ENCODE data around the gene PRRT3. TPM values are rescaled to one million over a fixed set of nuclear protein-coding genes. Genes with fewer than 3 reads are reported as not detected.

Gene PRRT3
- total RNA-seq, 4 donors from 2014 or later, result 2.2 to 3.3 (median 2.7) TPM

GRCh38 chr3:9912294-9912935, 39.8 kb downstream of the PRRT3 start:
- peaks cover 0 to 35% (median 22%) of the 10 kb centered on the region in 4 donors for H3K4me1 ChIP-seq
- H3K27me3 ChIP-seq, result no peaks in the 10 kb centered on the region
- no peak overlapping the region for H3K4me3 ChIP-seq
- DNase-seq (ENCODE audit: low spot score in 2 of 2), result no peak
- no peaks in the 10 kb centered on the region for H3K9me3 ChIP-seq
- 80 to 91% methylated on average over 7 of the region's 7 CpGs for WGBS, 2 donors
- no peak overlapping the region for H3K27ac ChIP-seq
- H3K36me3 ChIP-seq, result no peaks in the 10 kb centered on the region
- TF ChIP-seq CTCF (IDR thresholded peaks at IDR 0.05) (no peak), EP300 (IDR thresholded peaks at IDR 0.05) (no peak), POLR2A (IDR thresholded peaks at IDR 0.05) (no peak)

DNA sequence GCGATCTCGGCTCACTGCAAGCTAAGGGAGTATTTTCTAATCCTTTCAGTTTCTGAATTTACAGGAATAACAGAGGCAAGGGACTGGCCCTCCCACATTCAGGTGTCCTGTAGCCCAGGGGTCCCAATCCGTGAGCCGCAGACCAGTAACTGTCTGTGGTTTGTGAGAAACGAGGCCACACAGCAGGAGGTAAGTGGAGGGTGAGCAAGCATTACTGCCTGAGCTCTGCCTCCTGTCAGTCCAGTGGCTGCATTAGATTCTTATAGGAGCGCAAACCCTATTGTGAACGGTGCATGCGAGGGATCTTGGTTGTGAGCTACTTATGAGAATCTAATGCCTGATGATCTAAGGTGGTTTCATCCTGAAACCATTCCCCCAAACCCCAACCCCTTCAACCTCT, 40.3 kb downstream of the PRRT3 start:
- peaks cover 0 to 31% (median 20%) of the 10 kb centered on the region in 4 donors for H3K4me1 ChIP-seq
- H3K27ac ChIP-seq, result no peak overlapping the region
- no peak for TF ChIP-seq POLR2A (IDR thresholded peaks at IDR 0.05)
- no peak for TF ChIP-seq CTCF (IDR thresholded peaks at IDR 0.05)
- no peak for TF ChIP-seq EP300 (IDR thresholded peaks at IDR 0.05)
- no peaks in the 10 kb centered on the region for H3K27me3 ChIP-seq
- H3K36me3 ChIP-seq, result no peaks in the 10 kb centered on the region
- no peak overlapping the region for H3K4me3 ChIP-seq
- DNase-seq (ENCODE audit: low spot score in 2 of 2), result no peak
- WGBS, 2 donors, result 75 to 78% methylated on average over 8 of the region's 8 CpGs
- no peaks in the 10 kb centered on the region for H3K9me3 ChIP-seq

- Histone ChIP-seq H3K4me3 (no peak overlapping the region), H3K4me1 (peaks cover 0 to 11% (median 3%) of the 10 kb centered on the region in 4 donors), H3K27ac (no peak overlapping the region), H3K36me3 (no peaks in the 10 kb centered on the region), H3K27me3 (no peaks in the 10 kb centered on the region), H3K9me3 (no peaks in the 10 kb centered on the region)
- DNase-seq (ENCODE audit: low spot score in 2 of 2), result no peak
- WGBS, 2 donors, result 88 to 89% methylated on average over 7 of the region's 7 CpGs
- TF ChIP-seq POLR2A (IDR thresholded peaks at IDR 0.05) (no peak), EP300 (IDR thresholded peaks at IDR 0.05) (no peak), CTCF (IDR thresholded peaks at IDR 0.05) (no peak)
Observed at GRCh38 chr3:9909221-9910013, 42.8 kb downstream of the PRRT3 start.

GRCh38 chr3:9908286-9908685, 43.9 kb downstream of the PRRT3 start:
- no peaks in the 10 kb centered on the region for H3K27me3 ChIP-seq
- H3K4me3 ChIP-seq, result no peak overlapping the region
- WGBS, 2 donors, result 76 to 82% methylated on average over 3 of the region's 3 CpGs
- no peak overlapping the region for H3K27ac ChIP-seq
- no peak for DNase-seq (ENCODE audit: low spot score in 2 of 2)
- TF ChIP-seq EP300 (IDR thresholded peaks at IDR 0.05) (no peak), POLR2A (IDR thresholded peaks at IDR 0.05) (no peak), CTCF (IDR thresholded peaks at IDR 0.05) (no peak)
- peaks cover 0 to 5% (median 0%) of the 10 kb centered on the region in 4 donors for H3K4me1 ChIP-seq
- no peaks in the 10 kb centered on the region for H3K9me3 ChIP-seq
- no peaks in the 10 kb centered on the region for H3K36me3 ChIP-seq

- no peaks in the 10 kb centered on the region for H3K9me3 ChIP-seq
- DNase-seq (ENCODE audit: low spot score in 2 of 2), result no peak
- H3K27ac ChIP-seq, result no peak overlapping the region
- peaks cover 0 to 18% (median 6%) of the 10 kb centered on the region in 4 donors for H3K4me1 ChIP-seq
- 94 to 95% methylated on average over 5 of the region's 5 CpGs for WGBS, 2 donors
- H3K36me3 ChIP-seq, result no peaks in the 10 kb centered on the region
- no peak for TF ChIP-seq EP300 (IDR thresholded peaks at IDR 0.05)
- TF ChIP-seq CTCF (IDR thresholded peaks at IDR 0.05), result no peak
- no peak for TF ChIP-seq POLR2A (IDR thresholded peaks at IDR 0.05)
- H3K4me3 ChIP-seq, result no peak overlapping the region
- H3K27me3 ChIP-seq, result no peaks in the 10 kb centered on the region
Observed at GRCh38 chr3:9906480-9906879, 45.7 kb downstream of the PRRT3 start.
